Endodermal cell (in vitro differentiated cells): ENCODE data around the gene LTBP3. TPM values are rescaled to one million over a fixed set of nuclear protein-coding genes. Genes with fewer than 3 reads are reported as not detected.
A peak's percentile ranks its signal among the peaks of the same experiment; 100 is the strongest.

Experiments
- DNase-seq: peaks from one replicate; pipeline ENCODE4 v3.0.0-alpha.2; 2017
- H3K27ac ChIP-seq: 2 replicates; pipeline ENCODE4 v1.5.1; 2013; ENCODE audit warnings: mild to moderate bottlenecking, low read depth, low read length, moderate library complexity
- H3K27me3 ChIP-seq: 2 replicates; pipeline ENCODE4 v1.6.1; 2013; ENCODE audit warnings: mild to moderate bottlenecking, low read length, moderate library complexity; ENCODE audit not compliant: insufficient read depth, control insufficient read depth, poor library complexity, severe bottlenecking
- H3K36me3 ChIP-seq: 2 replicates; pipeline ENCODE4 v1.7.0; 2013; ENCODE audit warnings: mild to moderate bottlenecking, low read length, moderate library complexity; ENCODE audit not compliant: control insufficient read depth, insufficient read depth
- H3K4me1 ChIP-seq: one replicate; pipeline ENCODE4 v1.7.0; 2013; ENCODE audit warnings: low read length; ENCODE audit not compliant: control insufficient read depth, insufficient read depth
- H3K4me3 ChIP-seq: 2 replicates; pipeline ENCODE4 v1.5.1; 2013; ENCODE audit warnings: mild to moderate bottlenecking, low read length, moderate library complexity
- H3K9ac ChIP-seq: 2 replicates; pipeline ENCODE4 v1.6.1; 2013; ENCODE audit warnings: mild to moderate bottlenecking, low read length, moderate library complexity; ENCODE audit not compliant: poor library complexity, severe bottlenecking; ENCODE audit errors: extremely low read depth
- H3K9me3 ChIP-seq: 2 replicates; pipeline ENCODE4 v1.6.1; 2013; ENCODE audit warnings: mild to moderate bottlenecking, low read length, moderate library complexity; ENCODE audit not compliant: control insufficient read depth
- H3K27ac Mint-ChIP-seq: 2 replicates; pipeline ENCODE4 v1.8.0; 2020; ENCODE audit warnings: mixed read lengths
- H3K27me3 Mint-ChIP-seq: 2 replicates; pipeline ENCODE4 v1.8.0; 2021; ENCODE audit warnings: mild to moderate bottlenecking, mixed read lengths; ENCODE audit not compliant: insufficient read depth
- H3K36me3 Mint-ChIP-seq: 2 replicates; pipeline ENCODE4 v1.8.0; 2020; ENCODE audit warnings: low read depth, mixed read lengths
- H3K4me1 Mint-ChIP-seq: 2 replicates; pipeline ENCODE4 v1.8.0; 2020; ENCODE audit warnings: mixed read lengths
- H3K4me3 Mint-ChIP-seq: 2 replicates; pipeline ENCODE4 v1.8.0; 2020; ENCODE audit warnings: mild to moderate bottlenecking, moderate library complexity, mixed read lengths
- H3K9me3 Mint-ChIP-seq: 2 replicates; pipeline ENCODE4 v1.8.0; 2020; ENCODE audit warnings: mild to moderate bottlenecking, mixed read lengths
- CTCF ChIP-seq: fragments of 200-600 bp; sonication (generic); conservative IDR thresholded peaks from 2 replicates; pipeline ENCODE4 v1.5.0; 2021; ENCODE audit warnings: antibody characterized with exemption, mild to moderate bottlenecking
- WGBS, 2 experiments: methylation state at CpG; one replicate each; pipeline versions ENCODE4 v1.1.5 to v1.1.7; 2013; ENCODE audit warnings: missing lambda C conversion rate in 2 of 2, mixed read lengths in 1 of 2; ENCODE audit not compliant: insufficient coverage in 1 of 2, insufficient read length in 1 of 2; 5-methylcytosine and 5-hydroxymethylcytosine counted together
- total RNA-seq, 2 donors: library from RNA; stranded (reverse); fragmentation: NEBNext Ultra II Directional in 1 of 2; extraction: Animal tissue kit (Norgen Biotek cat#: 25700) in 1 of 2; gene quantifications; 2 replicates in 1 of 2; 3 replicates in 1 of 2; pipeline ENCODE4 v1.2.1, GENCODE V29; 2021

The LTBP3 gene
- total RNA-seq, 2 donors from 2014 or later = 19.7 to 24.2 TPM

GRCh38 chr11:65585396-65586246, 27.5 kb upstream of the LTBP3 start:
- WGBS, 2 experiments = 74 to 76% methylated on average over 36 to 50 of the region's 51 CpGs
- Mint-ChIP-seq H3K4me1 (no peaks in the 10 kb centered on the region), H3K36me3 (no peaks in the 10 kb centered on the region), H3K27me3 (peaks cover 92% of the 10 kb centered on the region), H3K9me3 (no peaks in the 10 kb centered on the region), H3K4me3 (no peak overlapping the region), H3K27ac (no peak overlapping the region)
- no peaks in the 10 kb centered on the region for H3K36me3 ChIP-seq
- H3K4me1 ChIP-seq = no peaks in the 10 kb centered on the region
- no peak for TF ChIP-seq CTCF
- H3K9ac ChIP-seq = no peak overlapping the region
- no peak overlapping the region for H3K4me3 ChIP-seq
- no peak overlapping the region for H3K27ac ChIP-seq
- H3K27me3 ChIP-seq = peaks cover 57% of the 10 kb centered on the region
- no peak for DNase-seq
- H3K9me3 ChIP-seq = no peaks in the 10 kb centered on the region

- TF ChIP-seq CTCF = no peak
- H3K27me3 Mint-ChIP-seq = peaks cover 90% of the 10 kb centered on the region
Observed at GRCh38 chr11:65584723-65585171, 26.6 kb upstream of the LTBP3 start.

GRCh38 chr11:65584106-65584505, 25.9 kb upstream of the LTBP3 start:
- H3K4me1 ChIP-seq = no peaks in the 10 kb centered on the region
- H3K4me3 ChIP-seq = no peak overlapping the region
- Mint-ChIP-seq H3K4me3 (no peak overlapping the region), H3K4me1 (no peaks in the 10 kb centered on the region), H3K36me3 (no peaks in the 10 kb centered on the region), H3K9me3 (no peaks in the 10 kb centered on the region), H3K27ac (no peak overlapping the region), H3K27me3 (peaks cover 93% of the 10 kb centered on the region)
- H3K9ac ChIP-seq = no peak overlapping the region
- H3K36me3 ChIP-seq = no peaks in the 10 kb centered on the region
- peaks cover 50% of the 10 kb centered on the region for H3K27me3 ChIP-seq
- WGBS, 2 experiments = 82 to 92% methylated on average over 2 to 8 of the region's 8 CpGs
- H3K27ac ChIP-seq = no peak overlapping the region
- no peak for DNase-seq
- no peaks in the 10 kb centered on the region for H3K9me3 ChIP-seq
- no peak for TF ChIP-seq CTCF

More at GRCh38 chr11:65584723-65585171, 26.6 kb upstream of the LTBP3 start:
- Histone ChIP-seq H3K4me1 (no peaks in the 10 kb centered on the region), H3K27me3 (peaks cover 50% of the 10 kb centered on the region), H3K36me3 (no peaks in the 10 kb centered on the region), H3K4me3 (no peak overlapping the region), H3K9ac (no peak overlapping the region), H3K27ac (no peak overlapping the region), H3K9me3 (no peaks in the 10 kb centered on the region)
- H3K27ac Mint-ChIP-seq = no peak overlapping the region
- 49 to 55% methylated on average over 44 to 46 of the region's 46 CpGs for WGBS, 2 experiments
- peak; percentile 66 for DNase-seq
- no peaks in the 10 kb centered on the region for H3K36me3 Mint-ChIP-seq
- H3K4me3 Mint-ChIP-seq = no peak overlapping the region
- H3K4me1 Mint-ChIP-seq = no peaks in the 10 kb centered on the region
- H3K9me3 Mint-ChIP-seq = no peaks in the 10 kb centered on the region
